Cardiac fibroblast (primary cell): ENCODE results near the gene CLDN14.

Experiments
- DNase-seq, 2 donors: peaks; one replicate each; pipeline versions ENCODE4 v3.0.0 to v3.0.0-alpha.2; 2010; ENCODE audit warnings: low read depth in 2 of 2
- H3K4me3 ChIP-seq, 2 donors: replicated peaks in 1 of 2; 1 replicate in 1 of 2; 2 replicates in 1 of 2; pipeline ENCODE4 v1.5.1; 2011; ENCODE audit warnings: low read depth in 2 of 2, low read length in 2 of 2, mild to moderate bottlenecking in 2 of 2, moderate library complexity in 1 of 2
- TF ChIP-seq, protein P1 (sequence below): IDR thresholded peaks from one replicate; pipeline ENCODE4 v1.5.1; 2011; ENCODE audit warnings: low read depth, mild to moderate bottlenecking, low read length, inconsistent platforms

CLDN14 gene

DNA sequence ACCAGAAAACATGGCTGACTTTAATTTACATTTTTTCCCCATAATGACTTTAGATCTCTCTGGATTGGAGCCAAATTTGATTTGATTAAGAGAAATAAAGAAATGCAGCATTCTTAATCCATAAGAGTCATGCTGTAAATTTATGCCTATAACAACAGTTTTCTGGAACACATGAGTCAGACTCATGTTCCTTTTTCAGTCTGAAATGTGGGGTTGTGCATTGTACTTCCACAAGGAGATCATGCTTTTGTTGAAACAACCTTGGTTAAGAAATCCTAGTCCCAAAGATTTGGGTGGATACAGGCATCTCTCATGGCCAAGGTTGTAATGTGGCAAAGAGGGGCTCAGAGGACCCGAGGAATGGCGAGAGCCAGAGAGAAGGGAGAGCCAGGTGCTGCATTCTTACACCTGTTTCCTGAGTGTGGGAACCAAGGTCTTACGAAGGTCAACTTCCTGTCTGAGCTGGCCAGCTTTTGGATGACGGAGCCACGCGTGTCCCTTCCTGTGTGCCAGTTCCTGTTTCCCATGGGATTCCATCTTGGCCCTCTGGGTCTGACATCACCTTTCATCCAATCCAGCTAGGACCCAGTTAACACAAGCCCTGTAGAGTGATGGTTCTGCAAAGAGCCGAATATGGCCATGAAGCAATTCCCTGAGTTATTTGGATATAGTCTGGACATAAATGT, 23.1 kb downstream of the CLDN14 start:
- DNase-seq, result peak; percentile 38 to 94
- TF ChIP-seq, protein P1, sequence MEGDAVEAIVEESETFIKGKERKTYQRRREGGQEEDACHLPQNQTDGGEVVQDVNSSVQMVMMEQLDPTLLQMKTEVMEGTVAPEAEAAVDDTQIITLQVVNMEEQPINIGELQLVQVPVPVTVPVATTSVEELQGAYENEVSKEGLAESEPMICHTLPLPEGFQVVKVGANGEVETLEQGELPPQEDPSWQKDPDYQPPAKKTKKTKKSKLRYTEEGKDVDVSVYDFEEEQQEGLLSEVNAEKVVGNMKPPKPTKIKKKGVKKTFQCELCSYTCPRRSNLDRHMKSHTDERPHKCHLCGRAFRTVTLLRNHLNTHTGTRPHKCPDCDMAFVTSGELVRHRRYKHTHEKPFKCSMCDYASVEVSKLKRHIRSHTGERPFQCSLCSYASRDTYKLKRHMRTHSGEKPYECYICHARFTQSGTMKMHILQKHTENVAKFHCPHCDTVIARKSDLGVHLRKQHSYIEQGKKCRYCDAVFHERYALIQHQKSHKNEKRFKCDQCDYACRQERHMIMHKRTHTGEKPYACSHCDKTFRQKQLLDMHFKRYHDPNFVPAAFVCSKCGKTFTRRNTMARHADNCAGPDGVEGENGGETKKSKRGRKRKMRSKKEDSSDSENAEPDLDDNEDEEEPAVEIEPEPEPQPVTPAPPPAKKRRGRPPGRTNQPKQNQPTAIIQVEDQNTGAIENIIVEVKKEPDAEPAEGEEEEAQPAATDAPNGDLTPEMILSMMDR, result no peak
- no peak overlapping the region for H3K4me3 ChIP-seq

DNA sequence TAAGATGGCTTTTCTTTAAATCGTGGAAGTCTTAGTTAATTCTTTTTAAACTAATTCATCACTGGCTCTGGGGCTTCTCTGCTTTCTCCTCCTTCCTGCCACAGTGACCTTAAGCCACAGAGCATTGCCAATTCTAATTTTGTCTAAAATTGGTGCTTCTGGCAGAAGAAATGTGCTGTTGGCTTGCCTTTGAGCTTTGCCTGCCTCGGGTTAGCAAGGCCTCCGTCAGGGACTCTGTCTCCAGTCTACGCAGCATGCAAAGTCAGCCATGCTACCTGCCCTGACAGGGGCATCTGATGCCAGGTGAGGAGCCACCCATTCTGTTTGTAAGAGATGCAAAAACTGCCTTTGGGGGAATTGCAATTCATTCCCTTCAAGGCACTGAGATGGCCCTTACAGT, 25.2 kb downstream of the CLDN14 start:
- no peak overlapping the region for H3K4me3 ChIP-seq
- DNase-seq, result no peak
- TF ChIP-seq, protein P1, result no peak

DNA sequence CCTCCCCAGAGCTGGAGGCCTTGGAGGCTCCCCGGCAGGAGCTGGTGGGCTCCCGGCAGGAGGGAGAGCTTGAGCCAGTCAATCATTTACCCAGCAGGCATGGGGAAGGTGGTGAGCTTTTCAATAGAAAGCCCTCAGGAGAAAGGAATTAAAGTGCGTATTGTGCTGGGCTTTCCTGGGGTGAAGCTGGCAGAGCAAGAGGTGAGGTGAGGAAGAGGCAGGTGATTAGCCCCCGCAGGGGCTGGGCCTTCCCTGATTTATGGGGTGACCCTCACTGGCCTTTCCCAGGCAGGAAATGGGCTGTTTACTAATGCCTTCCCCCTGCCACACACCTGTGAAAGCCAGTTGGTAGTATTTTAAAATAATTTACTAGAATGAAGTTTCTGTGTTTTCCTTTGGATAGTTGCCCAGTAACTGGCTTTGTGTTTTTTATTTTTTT, 25.8 kb downstream of the CLDN14 start:
- H3K4me3 ChIP-seq, result no peak overlapping the region
- no peak for DNase-seq
- TF ChIP-seq, protein P1, result no peak

DNA sequence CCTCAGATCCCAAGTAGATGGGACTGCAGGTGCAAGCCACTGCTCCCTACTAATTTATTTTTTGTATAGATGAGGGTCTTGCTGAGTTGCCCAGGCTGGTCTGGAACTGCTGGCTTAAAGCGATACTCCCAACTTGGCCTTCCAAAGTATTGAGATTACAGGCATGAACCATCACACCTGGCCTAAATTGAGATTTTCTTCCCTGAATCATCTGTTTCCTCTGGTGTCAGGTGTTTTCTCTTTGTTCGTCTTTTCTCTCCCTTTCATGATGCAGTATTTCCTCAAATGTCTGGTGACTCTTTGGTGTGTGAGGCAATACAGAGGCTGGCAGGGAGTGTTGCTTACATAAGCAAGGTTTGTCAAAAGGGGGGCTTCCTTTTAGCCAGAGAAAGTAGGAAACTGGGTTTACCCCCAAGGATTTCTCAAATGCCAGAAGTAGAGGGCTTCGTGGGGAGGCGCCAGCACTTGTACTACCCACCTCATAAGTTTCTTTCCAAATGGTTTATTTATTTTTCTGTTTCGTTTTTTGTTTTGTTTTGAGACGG, 27.6 kb downstream of the CLDN14 start:
- DNase-seq, result no peak
- H3K4me3 ChIP-seq, result no peak overlapping the region
- TF ChIP-seq, protein P1, result no peak

DNA sequence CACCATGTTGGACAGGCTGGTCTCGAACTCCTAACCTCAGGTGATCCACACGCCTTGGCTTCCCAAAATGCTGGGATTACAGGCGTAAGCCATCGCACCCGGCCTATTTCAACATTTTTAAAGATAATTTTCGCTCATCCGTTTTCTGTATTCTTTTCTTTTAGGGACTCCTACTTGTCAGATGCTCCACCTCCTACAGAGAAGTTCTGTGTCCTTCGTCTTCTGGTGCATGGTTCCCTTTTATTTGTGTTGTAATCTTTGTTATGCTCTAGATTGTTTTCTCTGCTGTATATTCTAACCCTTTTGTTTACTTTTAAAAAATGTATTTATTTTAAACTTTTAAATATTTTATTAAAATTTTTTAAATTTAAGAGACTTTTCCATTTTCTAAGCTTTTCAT, 28.4 kb downstream of the CLDN14 start:
- H3K4me3 ChIP-seq, result no peak overlapping the region

DNA sequence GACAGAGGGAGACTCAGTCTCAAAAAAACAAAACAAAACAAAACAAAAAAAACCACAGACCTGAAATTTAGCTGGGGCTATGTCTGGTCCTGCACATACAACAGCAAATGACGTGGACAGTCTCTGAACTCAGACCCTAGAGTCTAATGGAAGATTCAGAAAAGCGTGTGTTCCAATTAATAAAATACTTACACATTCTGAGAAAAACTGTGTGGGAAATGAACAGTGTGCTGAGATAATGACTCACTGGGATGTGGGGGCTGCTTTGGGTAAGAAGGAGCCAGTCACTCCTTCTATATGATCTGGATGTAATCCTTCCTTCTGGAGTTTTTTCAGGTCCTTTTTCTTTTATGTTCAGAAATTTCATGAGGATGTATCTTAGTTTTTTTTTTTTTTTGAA, 29.4 kb downstream of the CLDN14 start:
- TF ChIP-seq, protein P1, result no peak
- H3K4me3 ChIP-seq, result no peak overlapping the region
- DNase-seq, result peak; percentile 51 to 73

More for the DNA sequence above, 28.4 kb downstream of the CLDN14 start:
- no peak for DNase-seq
- TF ChIP-seq, protein P1, result no peak
